Measurements from ENCODE around the gene SPRY4.

GRCh38 chr5:142300677-142301076, 24.1 kb downstream of the SPRY4 start:
- TF ChIP-seq CTCF (IDR thresholded peaks at IDR 0.05 in 8 of 11, conservative IDR thresholded peaks at IDR 0.05 in 3 of 11) (no peak), POLR2A (IDR thresholded peaks at IDR 0.05) (no peak)
